HepG2 (cell line): ENCODE data around the gene SEC11A. TPM values are rescaled to one million over a fixed set of nuclear protein-coding genes. Genes with fewer than 3 reads are reported as not detected.

Source experiments
- BORCS8-MEF2B ChIP-seq: sonication (generic); formaldehyde crosslinking; IDR thresholded peaks from 2 replicates; pipeline ENCODE4 v1.8.0; 2022; ENCODE audit warnings: mild to moderate bottlenecking, missing genetic modification reagents
- CAMTA2 ChIP-seq: sonication (generic); formaldehyde crosslinking; IDR thresholded peaks from 2 replicates; pipeline ENCODE4 v1.4.0; 2020; ENCODE audit warnings: mild to moderate bottlenecking, missing genetic modification reagents, borderline replicate concordance
- CBX5 ChIP-seq: sonication (generic); formaldehyde crosslinking; IDR thresholded peaks from 2 replicates; pipeline ENCODE4 v1.4.0; 2020; ENCODE audit warnings: missing genetic modification reagents, borderline replicate concordance
- ZFP36L1 ChIP-seq: sonication (generic); formaldehyde crosslinking; IDR thresholded peaks from 2 replicates; pipeline ENCODE4 v1.8.0; 2022; ENCODE audit warnings: mild to moderate bottlenecking, missing genetic modification reagents, moderate library complexity
- ZKSCAN8 ChIP-seq: IDR thresholded peaks from 2 replicates; pipeline ENCODE4 v1.6.1; 2016; ENCODE audit warnings: borderline replicate concordance, missing genetic modification reagents, missing compliant biosample characterization
- ZMYM2 ChIP-seq: sonication (generic); formaldehyde crosslinking; IDR thresholded peaks from 2 replicates; pipeline ENCODE4 v1.8.0; 2022; ENCODE audit warnings: mild to moderate bottlenecking, missing genetic modification reagents
- ZNF251 ChIP-seq: sonication (generic); formaldehyde crosslinking; IDR thresholded peaks from 2 replicates; pipeline ENCODE4 v1.9.0; 2021; ENCODE audit warnings: mild to moderate bottlenecking, missing genetic modification reagents
- ZNF446 ChIP-seq: sonication (generic); formaldehyde crosslinking; IDR thresholded peaks from 2 replicates; pipeline ENCODE4 v1.5.0; 2020; ENCODE audit warnings: mild to moderate bottlenecking, missing genetic modification reagents
- polyA plus RNA-seq, 8 experiments: library from polyadenylated mRNA; depleted of rRNA in 3 of 8; stranded (reverse) in 7 of 8; unstranded in 1 of 8; fragments of >200 nt; fragmentation: Illumina TruSeq in 4 of 8; extraction: Trizol in 4 of 8; gene quantifications; 2 replicates each; pipeline versions ENCODE4 v1.2.1 to v1.2.3, GENCODE V29; 2011 to 2016; ENCODE audit warnings: low read depth in 4 of 8, missing spikeins in 1 of 8, mixed read lengths in 1 of 8; ENCODE audit not compliant: insufficient read depth in 1 of 8
- total RNA-seq, 5 experiments: library from RNA; depleted of rRNA; stranded (reverse); fragments of >200 nt; fragmentation: Illumina TruSeq; extraction: Trizol; gene quantifications; 2 replicates each; pipeline ENCODE4 v1.2.3, GENCODE V29; 2016; ENCODE audit warnings: low read depth in 1 of 5
- TF ChIP-seq, protein P1 (sequence below): sonication (generic); formaldehyde crosslinking; IDR thresholded peaks from 2 replicates; pipeline ENCODE4 v1.5.1; 2020; ENCODE audit warnings: mild to moderate bottlenecking, missing genetic modification reagents, moderate library complexity
- TF ChIP-seq, protein P2 (sequence below): sonication (generic); formaldehyde crosslinking; IDR thresholded peaks from 2 replicates; pipeline ENCODE4 v1.8.0; 2023; ENCODE audit warnings: mild to moderate bottlenecking, missing genetic modification reagents
- TF ChIP-seq, protein P3 (sequence below), 2 experiments: sonication (generic) in 1 of 2; formaldehyde crosslinking in 1 of 2; IDR thresholded peaks; 2 replicates each; pipeline versions ENCODE4 v1.5.1 to v1.6.1; 2011 to 2020; ENCODE audit warnings: borderline replicate concordance in 1 of 2, low read depth in 1 of 2, low read length in 1 of 2, mild to moderate bottlenecking in 1 of 2, missing genetic modification reagents in 1 of 2, moderate library complexity in 1 of 2
- TF ChIP-seq, protein P4 (sequence below): sonication (generic); formaldehyde crosslinking; IDR thresholded peaks from 2 replicates; pipeline ENCODE4 v1.5.0; 2020; ENCODE audit warnings: missing genetic modification reagents
- TF ChIP-seq, protein P5 (sequence below): sonication (generic); formaldehyde crosslinking; IDR thresholded peaks from 2 replicates; pipeline ENCODE4 v1.4.0; 2020; ENCODE audit warnings: missing genetic modification reagents

The SEC11A gene
- total and polyA plus RNA-seq, 2 of the 13 experiments (the other 11 are each of a cell fraction or from before 2014, with no cell fraction given): 141 to 230 TPM

DNA sequence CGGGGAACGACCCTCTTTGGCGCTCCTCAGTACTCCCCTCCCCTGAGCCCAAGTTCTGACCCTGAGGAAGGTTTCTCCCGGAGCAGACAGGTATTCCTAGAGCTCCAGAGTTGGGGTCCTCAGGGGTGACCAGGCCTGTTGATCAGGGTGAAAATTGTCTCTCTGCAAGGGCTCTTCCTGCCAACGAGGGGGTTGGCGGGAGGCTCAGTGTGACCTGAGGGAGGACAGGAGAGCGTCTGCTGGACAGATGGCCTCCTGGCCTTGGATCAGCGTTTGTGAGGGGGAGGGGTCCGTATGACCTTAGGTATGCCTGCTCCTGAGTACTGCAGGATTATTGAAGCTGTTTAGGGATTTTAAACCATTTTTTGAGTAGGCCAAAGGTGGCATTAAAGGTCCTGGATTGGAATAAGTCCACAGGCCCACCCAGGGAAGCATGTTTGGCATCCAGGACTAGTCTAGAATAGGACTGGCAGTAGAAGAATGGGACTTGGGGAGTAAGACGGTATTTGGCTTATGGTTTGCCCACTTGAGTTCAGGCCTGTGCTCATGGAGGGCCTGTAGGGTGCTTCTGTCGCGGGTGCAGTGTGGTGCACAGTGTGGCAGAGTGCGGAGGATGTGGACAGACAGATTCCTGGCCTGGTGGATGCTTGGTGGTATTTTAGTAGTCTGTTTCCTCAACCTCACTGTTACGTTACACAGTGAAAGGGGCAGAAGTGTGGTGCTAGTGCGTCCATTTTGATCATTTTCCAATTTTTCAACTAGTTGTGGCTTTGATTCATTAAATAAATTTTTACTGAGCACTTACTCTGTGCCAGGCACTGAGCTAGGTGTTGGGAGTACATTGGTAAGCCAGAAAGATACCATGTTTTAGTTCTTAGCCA is 33.4 kb upstream of the SEC11A start (continued):
- TF ChIP-seq, protein P1, sequence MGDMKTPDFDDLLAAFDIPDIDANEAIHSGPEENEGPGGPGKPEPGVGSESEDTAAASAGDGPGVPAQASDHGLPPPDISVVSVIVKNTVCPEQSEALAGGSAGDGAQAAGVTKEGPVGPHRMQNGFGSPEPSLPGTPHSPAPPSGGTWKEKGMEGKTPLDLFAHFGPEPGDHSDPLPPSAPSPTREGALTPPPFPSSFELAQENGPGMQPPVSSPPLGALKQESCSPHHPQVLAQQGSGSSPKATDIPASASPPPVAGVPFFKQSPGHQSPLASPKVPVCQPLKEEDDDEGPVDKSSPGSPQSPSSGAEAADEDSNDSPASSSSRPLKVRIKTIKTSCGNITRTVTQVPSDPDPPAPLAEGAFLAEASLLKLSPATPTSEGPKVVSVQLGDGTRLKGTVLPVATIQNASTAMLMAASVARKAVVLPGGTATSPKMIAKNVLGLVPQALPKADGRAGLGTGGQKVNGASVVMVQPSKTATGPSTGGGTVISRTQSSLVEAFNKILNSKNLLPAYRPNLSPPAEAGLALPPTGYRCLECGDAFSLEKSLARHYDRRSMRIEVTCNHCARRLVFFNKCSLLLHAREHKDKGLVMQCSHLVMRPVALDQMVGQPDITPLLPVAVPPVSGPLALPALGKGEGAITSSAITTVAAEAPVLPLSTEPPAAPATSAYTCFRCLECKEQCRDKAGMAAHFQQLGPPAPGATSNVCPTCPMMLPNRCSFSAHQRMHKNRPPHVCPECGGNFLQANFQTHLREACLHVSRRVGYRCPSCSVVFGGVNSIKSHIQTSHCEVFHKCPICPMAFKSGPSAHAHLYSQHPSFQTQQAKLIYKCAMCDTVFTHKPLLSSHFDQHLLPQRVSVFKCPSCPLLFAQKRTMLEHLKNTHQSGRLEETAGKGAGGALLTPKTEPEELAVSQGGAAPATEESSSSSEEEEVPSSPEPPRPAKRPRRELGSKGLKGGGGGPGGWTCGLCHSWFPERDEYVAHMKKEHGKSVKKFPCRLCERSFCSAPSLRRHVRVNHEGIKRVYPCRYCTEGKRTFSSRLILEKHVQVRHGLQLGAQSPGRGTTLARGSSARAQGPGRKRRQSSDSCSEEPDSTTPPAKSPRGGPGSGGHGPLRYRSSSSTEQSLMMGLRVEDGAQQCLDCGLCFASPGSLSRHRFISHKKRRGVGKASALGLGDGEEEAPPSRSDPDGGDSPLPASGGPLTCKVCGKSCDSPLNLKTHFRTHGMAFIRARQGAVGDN (CRISPR knock-in tag): peak; percentile 72
- TF ChIP-seq ZMYM2 (CRISPR knock-in tag) (0 out of 2 replicates have a peak, but pooled peaks have one; percentile 22), ZNF446 (CRISPR knock-in tag) (0 out of 2 replicates have a peak, but pooled peaks have one; percentile 21), BORCS8-MEF2B (0 out of 2 replicates have a peak, but pooled peaks have one; percentile 39), CBX5 (no peak), ZFP36L1 (CRISPR knock-in tag) (0 out of 2 replicates have a peak, but pooled peaks have one; percentile 26), ZKSCAN8 (CRISPR knock-in tag) (no peak), ZNF251 (CRISPR knock-in tag) (no peak), CAMTA2 (CRISPR knock-in tag) (no peak)
- TF ChIP-seq, protein P2, sequence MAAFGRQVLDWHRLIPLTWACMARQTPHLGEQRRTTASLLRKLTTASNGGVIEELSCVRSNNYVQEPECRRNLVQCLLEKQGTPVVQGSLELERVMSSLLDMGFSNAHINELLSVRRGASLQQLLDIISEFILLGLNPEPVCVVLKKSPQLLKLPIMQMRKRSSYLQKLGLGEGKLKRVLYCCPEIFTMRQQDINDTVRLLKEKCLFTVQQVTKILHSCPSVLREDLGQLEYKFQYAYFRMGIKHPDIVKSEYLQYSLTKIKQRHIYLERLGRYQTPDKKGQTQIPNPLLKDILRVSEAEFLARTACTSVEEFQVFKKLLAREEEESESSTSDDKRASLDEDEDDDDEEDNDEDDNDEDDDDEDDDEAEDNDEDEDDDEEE (CRISPR knock-in tag): 0 out of 2 replicates have a peak, but pooled peaks have one; percentile 56
- TF ChIP-seq, protein P3, sequence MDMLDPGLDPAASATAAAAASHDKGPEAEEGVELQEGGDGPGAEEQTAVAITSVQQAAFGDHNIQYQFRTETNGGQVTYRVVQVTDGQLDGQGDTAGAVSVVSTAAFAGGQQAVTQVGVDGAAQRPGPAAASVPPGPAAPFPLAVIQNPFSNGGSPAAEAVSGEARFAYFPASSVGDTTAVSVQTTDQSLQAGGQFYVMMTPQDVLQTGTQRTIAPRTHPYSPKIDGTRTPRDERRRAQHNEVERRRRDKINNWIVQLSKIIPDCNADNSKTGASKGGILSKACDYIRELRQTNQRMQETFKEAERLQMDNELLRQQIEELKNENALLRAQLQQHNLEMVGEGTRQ (IDR thresholded peaks at IDR 0.05; ENCODE audit: low read depth, low read length): no peak
- TF ChIP-seq, protein P3 (CRISPR knock-in tag; IDR thresholded peaks at IDR 0.05; ENCODE audit: borderline replicate concordance): no peak
- TF ChIP-seq, protein P4, sequence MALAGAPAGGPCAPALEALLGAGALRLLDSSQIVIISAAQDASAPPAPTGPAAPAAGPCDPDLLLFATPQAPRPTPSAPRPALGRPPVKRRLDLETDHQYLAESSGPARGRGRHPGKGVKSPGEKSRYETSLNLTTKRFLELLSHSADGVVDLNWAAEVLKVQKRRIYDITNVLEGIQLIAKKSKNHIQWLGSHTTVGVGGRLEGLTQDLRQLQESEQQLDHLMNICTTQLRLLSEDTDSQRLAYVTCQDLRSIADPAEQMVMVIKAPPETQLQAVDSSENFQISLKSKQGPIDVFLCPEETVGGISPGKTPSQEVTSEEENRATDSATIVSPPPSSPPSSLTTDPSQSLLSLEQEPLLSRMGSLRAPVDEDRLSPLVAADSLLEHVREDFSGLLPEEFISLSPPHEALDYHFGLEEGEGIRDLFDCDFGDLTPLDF (CRISPR knock-in tag): no peak
- TF ChIP-seq, protein P5, sequence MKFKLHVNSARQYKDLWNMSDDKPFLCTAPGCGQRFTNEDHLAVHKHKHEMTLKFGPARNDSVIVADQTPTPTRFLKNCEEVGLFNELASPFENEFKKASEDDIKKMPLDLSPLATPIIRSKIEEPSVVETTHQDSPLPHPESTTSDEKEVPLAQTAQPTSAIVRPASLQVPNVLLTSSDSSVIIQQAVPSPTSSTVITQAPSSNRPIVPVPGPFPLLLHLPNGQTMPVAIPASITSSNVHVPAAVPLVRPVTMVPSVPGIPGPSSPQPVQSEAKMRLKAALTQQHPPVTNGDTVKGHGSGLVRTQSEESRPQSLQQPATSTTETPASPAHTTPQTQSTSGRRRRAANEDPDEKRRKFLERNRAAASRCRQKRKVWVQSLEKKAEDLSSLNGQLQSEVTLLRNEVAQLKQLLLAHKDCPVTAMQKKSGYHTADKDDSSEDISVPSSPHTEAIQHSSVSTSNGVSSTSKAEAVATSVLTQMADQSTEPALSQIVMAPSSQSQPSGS (CRISPR knock-in tag): no peak
